H9 (cell line): ENCODE measurements around the gene TAT. TPM values are rescaled to one million over a fixed set of nuclear protein-coding genes. Genes with fewer than 3 reads are reported as not detected.
"Not testable (repeated sequence)": the region's sequence is repeated elsewhere in the genome, so short reads cannot be mapped to it uniquely, and the experiment has no call there.

Source experiments
- DNase-seq: peaks from one replicate; pipeline ENCODE4 v3.0.0-alpha.2; 2017
- H2AFZ ChIP-seq: one replicate; pipeline ENCODE4 v1.6.1; 2013; ENCODE audit warnings: mild to moderate bottlenecking, low read length, control low read depth, moderate library complexity
- H2AK5ac ChIP-seq: 2 replicates; pipeline ENCODE4 v1.6.1; 2013; ENCODE audit warnings: low read length, control low read depth, mixed read lengths; ENCODE audit not compliant: insufficient read length
- H2BK120ac ChIP-seq: one replicate; pipeline ENCODE4 v1.6.1; 2013; ENCODE audit warnings: low read depth, mild to moderate bottlenecking, low read length, control low read depth, inconsistent platforms; ENCODE audit not compliant: poor library complexity, severe bottlenecking
- H2BK12ac ChIP-seq: 2 replicates; pipeline ENCODE4 v1.6.1; 2013; ENCODE audit warnings: low read length, control low read depth, mixed read lengths, low read depth; ENCODE audit not compliant: insufficient read length
- H2BK15ac ChIP-seq: 2 replicates; pipeline ENCODE4 v1.6.1; 2013; ENCODE audit warnings: low read depth, low read length, control low read depth
- H2BK20ac ChIP-seq: one replicate; pipeline ENCODE4 v1.6.1; 2013; ENCODE audit warnings: low read depth, mild to moderate bottlenecking, low read length, control low read depth, inconsistent platforms; ENCODE audit not compliant: poor library complexity, severe bottlenecking
- H2BK5ac ChIP-seq: 2 replicates; pipeline ENCODE4 v1.6.1; 2013; ENCODE audit warnings: low read length, control low read depth, mixed read lengths; ENCODE audit not compliant: insufficient read length
- H3K14ac ChIP-seq: 2 replicates; pipeline ENCODE4 v1.6.1; 2013; ENCODE audit warnings: low read length, control low read depth; ENCODE audit not compliant: insufficient read depth
- H3K18ac ChIP-seq: 2 replicates; pipeline ENCODE4 v1.6.1; 2013; ENCODE audit warnings: low read depth, mild to moderate bottlenecking, mixed read lengths, low read length, control low read depth; ENCODE audit not compliant: insufficient read length
- H3K23ac ChIP-seq: 2 replicates; pipeline ENCODE4 v1.6.1; 2013; ENCODE audit warnings: low read length, control low read depth, mixed read lengths, low read depth; ENCODE audit not compliant: insufficient read length
- H3K23me2 ChIP-seq: 2 replicates; pipeline ENCODE4 v1.6.1; 2013; ENCODE audit warnings: low read depth, mild to moderate bottlenecking, mixed read lengths, low read length, control low read depth; ENCODE audit not compliant: insufficient read length, poor library complexity, severe bottlenecking
- H3K27ac ChIP-seq: 2 replicates; pipeline ENCODE4 v1.5.1; 2013; ENCODE audit warnings: low read length, control low read depth, mixed read lengths, low read depth; ENCODE audit not compliant: insufficient read length
- H3K27me3 ChIP-seq: 2 replicates; pipeline ENCODE4 v1.6.1; 2013; ENCODE audit warnings: low read length, control low read depth, inconsistent platforms; ENCODE audit not compliant: insufficient read depth
- H3K4ac ChIP-seq: 2 replicates; pipeline ENCODE4 v1.6.1; 2013; ENCODE audit warnings: low read depth, mild to moderate bottlenecking, control low read depth, inconsistent platforms, low read length, moderate library complexity
- H3K4me1 ChIP-seq: 2 replicates; pipeline ENCODE4 v1.6.1; 2013; ENCODE audit warnings: low read length, control low read depth, inconsistent platforms; ENCODE audit not compliant: insufficient read depth
- H3K4me2 ChIP-seq: 2 replicates; pipeline ENCODE4 v1.6.1; 2013; ENCODE audit warnings: low read length, control low read depth, mixed read lengths; ENCODE audit not compliant: insufficient read length, insufficient read depth
- H3K56ac ChIP-seq: 2 replicates; pipeline ENCODE4 v1.6.1; 2013; ENCODE audit warnings: low read depth, mild to moderate bottlenecking, mixed read lengths, low read length, control low read depth; ENCODE audit not compliant: insufficient read length
- H3K79me1 ChIP-seq: 2 replicates; pipeline ENCODE4 v1.6.1; 2013; ENCODE audit warnings: low read depth, mild to moderate bottlenecking, moderate library complexity, low read length, control low read depth, inconsistent platforms; ENCODE audit not compliant: insufficient read depth, poor library complexity, severe bottlenecking
- H3K79me2 ChIP-seq: 2 replicates; pipeline ENCODE4 v1.6.1; 2013; ENCODE audit warnings: low read length, control low read depth, inconsistent platforms; ENCODE audit not compliant: insufficient read depth
- H3K9ac ChIP-seq: 2 replicates; pipeline ENCODE4 v1.6.1; 2013; ENCODE audit warnings: low read length, control low read depth, mixed read lengths; ENCODE audit not compliant: insufficient read length; ENCODE audit errors: extremely low read depth
- H3K9me3 ChIP-seq: one replicate; pipeline ENCODE4 v1.6.1; 2013; ENCODE audit warnings: low read depth, low read length, inconsistent platforms; ENCODE audit not compliant: control insufficient read depth
- H3T11ph ChIP-seq: one replicate; pipeline ENCODE4 v1.6.1; 2013; ENCODE audit warnings: mild to moderate bottlenecking, low read length, control low read depth, inconsistent platforms
- H4K20me1 ChIP-seq: one replicate; pipeline ENCODE4 v1.6.1; 2013; ENCODE audit not compliant: control insufficient read depth, insufficient read length, insufficient read depth
- H4K5ac ChIP-seq: 2 replicates; pipeline ENCODE4 v1.6.1; 2013; ENCODE audit warnings: low read depth, mild to moderate bottlenecking, mixed read lengths, low read length, control low read depth; ENCODE audit not compliant: insufficient read length
- H4K8ac ChIP-seq: replicated peaks from 2 replicates; pipeline ENCODE4 v1.6.1; 2013; ENCODE audit warnings: low read length, control low read depth, mixed read lengths, low read depth; ENCODE audit not compliant: insufficient read length
- H4K91ac ChIP-seq: 2 replicates; pipeline ENCODE4 v1.6.1; 2013; ENCODE audit warnings: low read depth, mild to moderate bottlenecking, moderate library complexity, mixed read lengths, low read length, control low read depth; ENCODE audit not compliant: insufficient read length
- H3K27ac Mint-ChIP-seq, 3 experiments: 2 replicates in 2 of 3; 3 replicates in 1 of 3; pipeline ENCODE4 v1.8.0; 2020 to 2021; ENCODE audit warnings: mixed read lengths in 3 of 3, mild to moderate bottlenecking in 1 of 3, moderate library complexity in 1 of 3
- H3K27me3 Mint-ChIP-seq: 2 replicates; pipeline ENCODE4 v1.8.0; 2021; ENCODE audit warnings: low read depth, mild to moderate bottlenecking, moderate library complexity, mixed read lengths
- H3K36me3 Mint-ChIP-seq, 3 experiments: 2 replicates in 2 of 3; 3 replicates in 1 of 3; pipeline ENCODE4 v1.8.0; 2020 to 2021; ENCODE audit warnings: low read depth in 3 of 3, mixed read lengths in 3 of 3; ENCODE audit not compliant: insufficient read depth in 1 of 3
- H3K4me1 Mint-ChIP-seq, 2 experiments: 2 replicates each; pipeline ENCODE4 v1.8.0; 2020; ENCODE audit warnings: mixed read lengths in 2 of 2
- H3K4me3 Mint-ChIP-seq, 2 experiments: 2 replicates in 1 of 2; 3 replicates in 1 of 2; pipeline ENCODE4 v1.8.0; 2020 to 2021; ENCODE audit warnings: mild to moderate bottlenecking in 2 of 2, mixed read lengths in 2 of 2, moderate library complexity in 1 of 2
- H3K9me3 Mint-ChIP-seq, 2 experiments: 2 replicates in 1 of 2; 3 replicates in 1 of 2; pipeline ENCODE4 v1.8.0; 2020; ENCODE audit warnings: mild to moderate bottlenecking in 2 of 2, mixed read lengths in 2 of 2, moderate library complexity in 1 of 2
- CTCF ChIP-seq: fragments of 200-600 bp; sonication (generic); conservative IDR thresholded peaks from 3 replicates; pipeline ENCODE4 v1.8.0; 2021; ENCODE audit warnings: antibody characterized with exemption, mild to moderate bottlenecking
- WGBS: extraction: QIAGEN DNeasy Blood & Tissue Kit; methylation state at CpG from one replicate; pipeline ENCODE4 v1.1.7; 2013; ENCODE audit warnings: missing lambda C conversion rate, low lambda C conversion rate, mixed read lengths; ENCODE audit not compliant: insufficient read length; ENCODE audit errors: extremely low coverage; 5-methylcytosine and 5-hydroxymethylcytosine counted together
- total RNA-seq: library from RNA; stranded (reverse); gene quantifications from 2 replicates; pipeline ENCODE4 v1.2.1, GENCODE V29; 2021

TAT gene
- total RNA-seq, 1 experiment from 2014 or later: not detected

DNA sequence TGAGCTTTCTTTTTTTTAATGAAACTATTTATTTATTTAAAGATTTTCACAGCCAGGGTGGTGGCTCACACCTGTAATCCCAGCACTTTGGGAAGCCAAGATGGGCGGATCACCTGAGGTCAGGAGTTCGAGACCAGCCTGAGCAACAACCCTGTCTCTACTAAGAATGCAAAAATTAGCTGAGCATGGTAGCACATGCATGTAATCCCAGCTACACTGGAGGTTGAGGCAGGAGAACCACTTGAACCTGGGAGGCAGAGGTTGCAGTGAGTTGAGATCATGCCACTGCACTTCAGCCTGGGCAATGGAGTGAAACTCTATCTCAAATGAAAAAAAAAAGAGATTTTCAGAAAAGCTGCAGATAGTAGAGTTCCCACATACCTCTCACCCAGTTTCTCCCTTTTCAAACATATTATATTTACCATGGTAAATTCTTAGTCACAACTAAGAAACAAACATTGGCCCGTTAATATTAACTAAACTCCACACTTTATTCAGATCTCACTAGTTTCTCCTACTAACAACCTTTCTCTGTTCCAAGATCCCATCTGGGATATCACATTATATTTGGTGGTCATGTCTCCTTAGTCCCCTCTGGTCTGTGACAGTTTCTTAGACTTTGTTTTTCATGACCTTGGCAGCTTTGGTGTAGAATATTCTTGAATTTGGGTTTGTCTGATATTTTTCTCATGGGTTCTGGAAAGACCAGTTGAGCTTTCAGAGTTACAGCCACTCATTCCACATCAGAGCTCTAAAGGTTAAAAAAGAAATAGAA, 7.8 kb upstream of the TAT start:
- no peaks in the 10 kb centered on the region for H3K79me2 ChIP-seq
- no peaks in the 10 kb centered on the region for H3K27me3 ChIP-seq
- H3K27ac Mint-ChIP-seq: no peak overlapping the region
- no peak overlapping the region for H3K18ac ChIP-seq
- no peaks in the 10 kb centered on the region for H3K79me1 ChIP-seq
- H3K14ac ChIP-seq: no peak overlapping the region
- no peak overlapping the region for H2BK20ac ChIP-seq
- no peak overlapping the region for H3K9ac ChIP-seq
- H2BK15ac ChIP-seq: no peak overlapping the region
- H3K56ac ChIP-seq: no peak overlapping the region
- no peak overlapping the region for H4K8ac ChIP-seq
- H3K4me1 ChIP-seq: no peaks in the 10 kb centered on the region
- H3K9me3 Mint-ChIP-seq: peaks cover 7 to 13% of the 10 kb centered on the region in 2 experiments
- no peak overlapping the region for H2AFZ ChIP-seq
- no peak overlapping the region for H3K4me3 Mint-ChIP-seq
- WGBS: 100% methylated on average over 1 of the region's 3 CpGs
- no peak overlapping the region for H4K5ac ChIP-seq
- no peaks in the 10 kb centered on the region for H3K4me1 Mint-ChIP-seq
- no peak overlapping the region for H3T11ph ChIP-seq
- H3K27me3 Mint-ChIP-seq: peaks cover 19% of the 10 kb centered on the region
- no peak for DNase-seq
- no peak overlapping the region for H3K4ac ChIP-seq
- no peak overlapping the region for H2AK5ac ChIP-seq
- H3K23me2 ChIP-seq: no peaks in the 10 kb centered on the region
- H4K20me1 ChIP-seq: no peaks in the 10 kb centered on the region
- no peak for TF ChIP-seq CTCF
- H2BK12ac ChIP-seq: no peak overlapping the region
- H2BK120ac ChIP-seq: no peak overlapping the region
- no peak overlapping the region for H2BK5ac ChIP-seq
- no peak overlapping the region for H3K4me2 ChIP-seq
- H3K9me3 ChIP-seq: no peaks in the 10 kb centered on the region
- no peak overlapping the region for H3K23ac ChIP-seq
- no peak overlapping the region for H4K91ac ChIP-seq
- 0 out of 7 replicates have a peak, but pooled peaks cover 0 to 2% (median 0%) of the 10 kb centered on the region in 3 experiments for H3K36me3 Mint-ChIP-seq
- no peak overlapping the region for H3K27ac ChIP-seq

- H3K4me1 ChIP-seq, H3K27me3 ChIP-seq, H3K18ac ChIP-seq, H4K20me1 ChIP-seq, H3K9ac ChIP-seq, H3K9me3 ChIP-seq, H3K27ac Mint-ChIP-seq, H3K23me2 ChIP-seq, H3K9me3 Mint-ChIP-seq, H3K79me1 ChIP-seq, H4K5ac ChIP-seq, H2BK5ac ChIP-seq, H3K4me3 Mint-ChIP-seq, H3K23ac ChIP-seq, H2AK5ac ChIP-seq, H4K8ac ChIP-seq, H2BK15ac ChIP-seq, H3K79me2 ChIP-seq, H3K4me1 Mint-ChIP-seq, H3K36me3 Mint-ChIP-seq, H3K56ac ChIP-seq, DNase-seq, H4K91ac ChIP-seq, H3K4ac ChIP-seq, H3K4me2 ChIP-seq, H2BK120ac ChIP-seq, H2BK12ac ChIP-seq, H3T11ph ChIP-seq, H3K27ac ChIP-seq, H3K14ac ChIP-seq, H2AFZ ChIP-seq, H2BK20ac ChIP-seq: not testable (repeated sequence)
- WGBS: no CpG with 5 or more reads among the region's 5 CpGs
- H3K27me3 Mint-ChIP-seq: peaks cover 10% of the 10 kb centered on the region
Observed at GRCh38 chr16:71582553-71582848, 5.6 kb upstream of the TAT start.
